ENCODE measurements around the gene TARM1.
"Not testable (repeated sequence)": the region's sequence is repeated elsewhere in the genome, so short reads cannot be mapped to it uniquely, and the experiment has no call there.

TARM1 gene

DNA sequence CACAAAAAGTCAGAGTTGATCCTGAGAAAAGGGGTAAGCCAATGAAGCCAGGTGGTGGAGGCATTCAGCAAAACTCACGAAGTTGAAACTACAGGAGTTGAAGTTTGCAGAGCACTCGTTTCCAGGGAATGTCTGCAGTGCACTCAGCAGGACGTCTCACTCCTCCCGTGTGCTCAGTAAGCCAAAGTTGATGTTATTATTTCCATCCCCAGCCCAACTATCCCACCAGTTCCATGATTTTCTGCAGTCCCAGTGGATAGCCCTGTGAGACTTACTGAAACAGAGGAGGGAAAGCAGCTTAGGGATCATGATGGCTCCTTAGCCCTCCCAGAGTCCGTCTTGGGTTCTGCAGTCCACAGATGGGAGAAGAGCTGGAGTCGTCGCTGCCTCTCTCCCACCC, at the start of gene TARM1:
Gene TARM1, minus strand, starts transcription at position 334 of the 400 bp plus-strand sequence. Its CDS starts 25 bp downstream, at position 309.
- DNase-seq: no peak

DNA sequence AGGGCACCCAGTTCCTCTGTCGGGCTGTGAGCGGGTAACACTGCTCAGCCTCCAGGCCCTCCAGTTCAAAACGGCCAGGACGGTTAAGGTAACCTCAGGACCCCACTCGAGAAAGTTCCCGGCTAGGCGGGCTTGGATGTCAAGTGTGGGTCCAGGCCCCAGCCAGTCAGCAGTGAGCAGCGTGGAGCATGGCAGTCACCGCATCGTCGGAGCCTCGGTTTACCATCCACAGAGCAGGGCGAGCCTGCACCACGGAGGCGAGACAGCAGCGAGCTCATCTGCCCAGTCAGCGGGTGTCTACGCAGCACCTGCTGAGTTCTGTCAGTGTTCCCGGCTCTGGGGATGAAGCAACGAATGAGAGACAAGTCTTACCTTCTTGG, 48.4 kb upstream of the TARM1 start:
- DNase-seq: no peak

DNA sequence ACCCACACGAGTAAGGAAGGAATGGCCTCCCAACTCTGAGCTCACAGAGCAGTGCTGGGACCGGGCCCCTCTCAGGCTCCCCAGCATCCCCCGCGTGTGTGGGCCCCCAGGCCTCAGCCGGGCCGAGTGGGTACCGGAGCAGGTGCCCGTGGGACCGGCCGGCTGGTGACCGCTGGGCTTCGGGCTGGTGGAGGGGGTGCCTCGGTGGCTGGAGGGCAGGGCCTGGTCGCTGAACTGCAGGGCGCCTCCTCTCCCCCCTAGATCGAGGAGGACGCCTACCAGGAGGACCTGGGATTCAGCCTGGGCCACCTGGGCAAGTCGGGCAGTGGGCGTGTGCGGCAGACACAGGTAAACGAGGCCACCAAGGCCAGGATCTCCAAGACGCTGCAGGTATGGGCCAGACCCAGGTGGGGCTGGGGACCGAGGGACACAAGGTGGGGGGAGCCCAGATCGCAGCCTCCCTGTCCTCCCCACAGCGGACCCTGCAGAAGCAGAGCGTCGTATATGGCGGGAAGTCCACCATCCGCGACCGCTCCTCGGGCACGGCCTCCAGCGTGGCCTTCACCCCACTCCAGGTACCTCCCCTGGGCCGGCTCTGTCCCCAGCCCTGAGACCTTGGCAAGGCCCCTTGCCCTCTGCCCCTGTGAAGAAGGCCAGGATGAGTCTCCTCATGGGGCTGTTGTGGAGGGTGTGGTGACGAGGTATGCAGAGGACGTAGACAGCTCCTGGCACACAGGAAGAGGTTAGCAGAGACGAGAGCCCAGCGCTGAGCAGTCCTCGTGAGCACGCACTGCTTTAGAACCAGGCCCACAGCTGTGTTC, 47.8 kb upstream of the TARM1 start:
- DNase-seq: no peak

DNA sequence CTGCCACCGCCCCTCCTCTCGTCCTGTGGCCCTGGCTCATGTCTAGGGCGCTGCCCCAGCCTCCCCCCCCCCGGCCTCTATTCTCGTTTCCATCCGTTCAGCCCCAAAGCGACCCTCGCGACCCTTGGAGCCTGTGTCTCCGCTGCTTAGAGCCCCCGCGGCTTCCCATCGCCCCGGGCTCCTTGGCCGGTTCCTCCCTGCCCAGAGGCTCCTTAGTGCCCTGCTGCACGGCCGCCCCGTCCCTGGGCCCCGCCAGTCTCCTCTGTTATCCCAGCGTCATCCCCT, 47.2 kb upstream of the TARM1 start:
- no peak for DNase-seq

DNA sequence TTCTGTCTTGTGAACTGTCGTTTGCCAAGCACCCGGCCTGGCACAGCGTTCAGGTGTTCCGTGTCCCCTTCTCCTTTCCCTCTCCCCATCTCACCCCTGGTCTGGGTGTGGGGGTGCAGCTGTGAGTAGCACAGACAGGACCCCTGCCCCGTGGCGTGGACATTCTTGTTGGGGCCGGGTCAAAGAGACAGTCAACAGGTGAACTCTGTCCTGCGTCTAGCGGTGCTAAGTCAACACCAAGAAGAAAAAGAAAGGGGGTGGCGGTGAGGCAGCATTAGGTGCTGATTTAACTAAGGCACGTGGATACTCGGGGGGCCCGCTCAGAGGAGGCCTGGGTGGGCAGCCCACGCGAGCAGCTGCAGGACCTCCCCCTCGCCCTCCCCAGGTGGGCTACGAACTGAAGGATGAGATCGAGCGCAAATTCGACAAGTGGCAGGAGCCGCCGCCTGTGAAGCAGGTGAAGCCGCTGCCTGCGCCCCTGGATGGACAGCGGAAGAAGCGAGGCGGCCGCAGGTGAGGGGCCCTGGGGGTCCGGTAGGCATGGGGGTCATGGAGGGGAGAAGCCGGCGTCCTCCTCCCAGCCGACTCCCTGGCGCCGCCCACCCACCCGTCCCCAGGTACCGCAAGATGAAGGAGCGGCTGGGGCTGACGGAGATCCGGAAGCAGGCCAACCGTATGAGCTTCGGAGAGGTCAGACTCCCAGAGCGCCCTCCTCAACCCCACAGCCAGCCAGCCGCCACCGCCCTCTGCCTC, 46.7 kb upstream of the TARM1 start:
- no peak for DNase-seq

DNA sequence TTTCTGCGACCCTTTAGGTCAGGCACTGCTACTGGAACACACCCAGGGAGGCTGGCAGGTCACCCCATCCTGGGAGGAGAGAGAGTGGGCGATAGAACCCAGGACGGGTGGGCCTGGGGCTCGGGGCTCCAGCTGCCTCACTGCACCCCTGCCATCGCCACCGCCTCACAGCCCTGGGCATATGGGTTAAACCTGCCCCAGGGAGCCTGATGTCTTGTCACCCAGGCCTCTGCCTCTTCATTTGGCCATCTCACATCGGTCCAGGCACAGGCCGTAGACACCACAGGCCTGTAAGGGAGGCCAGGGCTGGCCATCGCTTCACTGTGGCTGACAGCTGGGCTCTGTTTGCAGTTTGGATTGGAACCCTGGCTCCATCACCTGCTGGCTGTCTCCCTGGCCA, 44.5 kb upstream of the TARM1 start:
- DNase-seq: no peak

DNA sequence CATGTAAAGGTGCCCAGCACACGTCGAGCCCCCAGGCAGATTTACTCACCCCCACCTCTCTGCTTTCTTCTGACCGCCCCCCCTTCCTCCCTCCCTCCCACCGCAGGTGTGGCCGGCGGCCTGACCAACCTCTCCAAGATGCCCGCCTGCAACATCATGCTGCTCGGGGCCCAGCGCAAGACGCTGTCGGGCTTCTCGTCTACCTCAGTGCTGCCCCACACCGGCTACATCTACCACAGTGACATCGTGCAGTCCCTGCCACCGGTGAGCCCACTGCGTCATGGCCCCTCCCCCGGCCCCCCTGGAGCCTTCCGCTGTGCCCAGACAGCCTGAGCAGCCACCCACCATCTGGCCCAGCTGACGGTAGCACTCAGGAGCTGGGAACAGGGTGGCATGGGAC, 43.2 kb upstream of the TARM1 start:
- no peak for DNase-seq

DNA sequence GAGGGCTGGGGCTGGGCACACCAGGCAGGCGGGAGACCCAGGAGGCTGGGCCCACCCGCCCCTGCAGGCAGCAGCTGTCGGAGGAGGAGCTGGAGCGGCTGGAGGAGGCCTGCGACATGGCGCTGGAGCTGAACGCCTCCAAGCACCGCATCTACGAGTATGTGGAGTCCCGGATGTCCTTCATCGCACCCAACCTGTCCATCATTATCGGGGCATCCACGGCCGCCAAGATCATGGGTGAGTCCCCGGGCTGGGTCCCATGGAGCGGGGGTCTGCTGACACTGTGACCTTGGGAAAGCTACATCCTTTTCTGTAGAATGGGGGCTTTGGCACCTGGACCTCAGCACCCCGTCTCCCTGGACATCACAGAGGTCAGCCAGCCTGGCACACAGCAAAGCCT, 42.5 kb upstream of the TARM1 start:
- no peak for DNase-seq

DNA sequence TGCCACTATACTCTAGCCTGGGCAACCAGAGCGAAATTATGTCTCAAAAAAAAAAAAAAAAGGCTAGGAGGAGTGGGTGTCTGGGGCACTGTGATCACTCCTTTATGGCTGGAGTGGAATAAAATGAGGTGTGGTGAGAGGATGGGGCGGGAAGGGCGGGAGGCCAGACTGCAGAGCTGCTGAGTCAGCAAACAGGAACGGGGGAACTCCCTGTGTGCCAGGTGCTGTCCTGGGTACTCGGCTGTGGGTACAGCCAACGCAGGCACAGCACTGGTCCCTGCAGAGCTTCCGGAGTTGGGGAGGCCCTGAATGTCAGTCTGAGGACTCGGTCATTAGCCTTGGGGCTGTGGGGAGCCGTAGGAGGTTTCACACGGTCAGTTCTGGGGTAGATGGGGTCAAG, 40.1 kb upstream of the TARM1 start:
- no peak for DNase-seq

DNA sequence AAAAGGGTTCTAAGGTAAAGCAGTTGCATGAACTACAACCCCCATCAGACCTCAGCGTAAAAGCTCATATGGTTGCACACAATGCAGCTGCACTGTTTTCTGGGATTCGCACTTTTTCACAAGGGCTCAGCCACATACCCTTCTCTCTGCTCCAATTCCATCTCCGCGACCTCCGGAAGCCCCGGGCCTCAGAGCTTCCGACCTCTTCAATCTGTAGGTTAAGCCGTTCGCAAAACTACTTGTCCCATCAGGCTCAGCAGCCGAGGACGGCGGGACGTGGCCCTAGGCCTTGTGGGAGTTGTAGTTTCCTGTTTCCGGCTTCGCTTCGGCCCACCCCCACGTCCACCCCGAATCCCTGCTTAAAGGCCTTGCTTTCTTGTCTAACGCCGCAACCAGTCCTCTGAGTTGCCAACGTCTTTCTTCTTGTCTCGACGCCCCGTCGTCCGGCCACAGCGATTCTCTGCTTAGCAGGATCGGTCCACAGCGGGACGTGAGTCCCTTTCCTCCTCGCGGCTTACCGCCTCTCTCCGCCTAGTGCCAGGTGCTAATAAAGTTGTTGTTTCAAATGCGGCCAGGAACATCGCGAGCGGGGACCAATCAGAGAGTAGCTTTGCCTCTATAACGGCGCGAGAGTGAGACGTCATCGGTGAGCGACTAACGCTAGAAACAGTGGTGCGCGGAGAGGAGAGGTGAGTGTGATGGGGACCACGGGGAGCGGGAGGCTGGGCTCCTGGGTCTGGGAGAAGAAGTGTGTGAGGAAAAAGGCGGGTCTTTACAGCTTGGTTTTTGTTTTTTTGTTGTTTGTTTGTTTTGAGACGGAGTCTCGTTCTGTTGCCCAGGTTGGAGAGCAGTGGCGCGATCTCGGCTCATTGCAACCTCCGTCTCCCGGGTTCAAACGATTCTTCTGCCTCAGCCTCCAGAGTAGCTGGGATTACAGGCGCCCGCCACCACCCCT, 34.2 kb upstream of the TARM1 start, which contains the start of the genes PRPF31 and TFPT:
Gene PRPF31, plus strand, starts transcription at position 646 of the 955 bp plus-strand sequence. CDS start 2,525 bp downstream, outside the sequence.
Gene TFPT, minus strand, starts transcription at position 549 of the 955 bp plus-strand sequence. Its CDS starts 388 bp downstream, at position 161.
- DNase-seq: peak; percentile 99

DNA sequence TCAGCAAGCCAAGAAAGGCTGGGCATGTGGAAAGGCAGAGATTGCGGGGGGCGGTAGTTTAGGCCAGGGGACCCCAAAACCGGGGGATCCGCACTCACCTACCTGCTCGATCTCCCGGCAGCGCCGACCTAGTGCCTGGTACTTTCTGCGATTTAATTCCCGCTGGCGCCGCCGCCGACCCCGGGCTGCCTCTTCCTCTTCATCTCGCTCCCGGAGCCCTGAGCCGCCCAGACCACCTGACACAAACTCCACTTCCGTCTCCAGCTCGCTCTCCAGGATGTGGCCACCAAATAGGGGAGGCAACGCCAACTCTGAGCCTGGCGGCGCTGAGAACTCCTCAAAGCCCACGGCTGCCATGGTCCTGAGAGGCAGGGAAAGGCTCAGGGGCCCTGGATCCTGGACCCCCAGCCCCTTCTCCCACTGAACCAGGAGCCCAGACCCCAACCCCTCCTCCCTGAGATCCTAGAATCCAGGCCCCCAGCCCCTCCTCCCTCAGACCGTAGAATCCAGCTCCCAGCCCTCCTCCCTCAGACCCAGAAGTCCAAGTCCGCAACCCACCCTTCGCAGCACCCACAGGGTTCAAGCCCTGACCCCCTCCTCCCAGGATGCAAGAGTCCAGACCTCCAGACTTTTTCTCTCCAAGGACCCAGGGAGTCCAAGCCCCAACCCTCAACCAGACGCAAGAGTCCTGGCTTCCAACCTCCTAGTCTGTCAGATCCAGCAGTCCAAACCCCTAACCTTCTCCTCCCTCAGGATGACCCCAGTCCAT, 33.4 kb upstream of the TARM1 start:
- DNase-seq: no peak

DNA sequence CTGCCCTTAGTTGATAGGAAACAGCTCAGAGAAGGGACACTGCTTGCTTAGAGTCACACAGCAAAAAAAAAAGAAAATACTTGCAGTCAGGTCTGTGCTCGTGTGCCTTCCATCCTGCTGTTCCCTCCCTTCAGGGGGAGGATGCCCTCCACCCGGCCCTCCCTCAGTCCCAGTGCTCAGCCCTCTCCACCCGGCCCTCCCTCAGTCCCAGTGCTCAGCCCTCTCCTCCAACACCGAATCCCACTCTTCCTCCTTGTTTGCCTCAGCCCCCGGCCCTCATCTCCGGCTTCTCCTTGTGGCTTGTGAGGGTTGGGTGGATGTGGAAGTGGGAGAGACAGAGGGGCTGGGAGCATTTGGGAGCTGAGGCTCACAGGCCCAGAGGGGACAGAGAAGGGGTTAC, 28.5 kb upstream of the TARM1 start:
- no peak for DNase-seq

DNA sequence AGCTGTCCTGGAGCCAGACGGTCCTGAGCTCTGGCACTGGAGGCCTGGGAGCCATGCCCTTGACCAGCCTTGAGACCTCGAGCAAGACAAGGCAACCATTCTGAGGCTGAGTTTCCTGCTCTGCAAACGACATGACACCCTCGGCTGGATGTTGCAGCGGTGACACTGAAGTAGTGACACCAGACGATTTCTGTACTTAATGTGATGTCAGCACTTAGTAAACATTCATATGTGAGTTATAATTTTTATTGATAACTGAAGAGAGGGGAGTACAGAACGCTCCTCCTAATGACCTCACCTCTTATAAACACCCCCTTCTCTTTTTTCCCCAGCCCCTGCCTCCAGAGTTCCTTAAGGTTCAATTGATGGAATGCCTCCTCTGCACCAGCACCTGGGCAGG, 27.3 kb upstream of the TARM1 start:
- DNase-seq: no peak

DNA sequence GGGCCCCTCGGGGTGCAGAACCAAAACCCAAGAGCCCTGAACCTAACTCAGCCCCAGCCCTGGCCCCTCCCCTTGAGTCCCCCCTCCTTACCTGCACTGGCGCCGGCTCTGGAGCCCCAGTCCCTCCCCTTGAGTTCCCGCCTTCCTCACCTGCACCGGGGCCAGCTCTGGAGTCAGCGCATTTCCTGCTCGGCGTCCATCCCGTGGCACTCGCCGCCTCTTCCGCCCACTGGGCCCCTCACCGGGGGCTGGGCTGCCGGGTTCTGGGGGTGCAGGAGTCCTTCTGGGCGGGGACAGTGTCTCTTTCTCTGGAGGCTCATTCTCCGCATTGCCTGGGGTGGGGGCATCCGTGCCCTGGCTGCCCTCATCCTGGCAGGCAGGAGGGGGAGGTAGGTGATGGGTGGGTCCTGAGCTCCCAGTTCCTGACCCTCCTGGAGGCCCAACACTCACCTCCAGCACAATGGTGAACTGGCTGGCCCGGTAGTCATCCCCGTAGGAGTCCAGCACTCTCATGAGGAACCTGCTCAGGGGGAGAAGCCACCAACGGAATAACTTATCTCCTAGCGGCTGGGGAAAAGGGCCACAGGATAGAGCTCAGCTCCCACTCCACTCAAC, 26.8 kb upstream of the TARM1 start:
- no peak for DNase-seq

DNA sequence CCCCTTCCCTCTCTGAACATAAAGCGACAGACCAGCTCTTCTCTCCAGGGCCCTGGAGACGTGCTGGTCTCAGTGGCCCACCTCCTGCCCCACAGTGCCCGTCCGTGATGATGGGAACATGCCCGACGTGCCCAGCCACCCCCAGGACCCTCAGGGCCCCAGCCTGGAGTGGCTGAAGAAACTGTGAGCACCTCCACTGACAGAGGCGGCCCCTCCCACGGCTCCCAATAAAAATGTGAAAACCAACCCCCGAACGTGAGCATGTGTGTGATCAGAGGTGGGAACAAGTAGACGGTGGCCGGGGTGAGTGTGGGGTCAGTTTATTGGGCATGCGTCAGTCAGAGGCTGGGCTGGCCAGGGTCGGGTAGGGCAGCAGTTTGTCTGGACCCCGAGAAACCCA, 25.6 kb upstream of the TARM1 start:
- no peak for DNase-seq

DNA sequence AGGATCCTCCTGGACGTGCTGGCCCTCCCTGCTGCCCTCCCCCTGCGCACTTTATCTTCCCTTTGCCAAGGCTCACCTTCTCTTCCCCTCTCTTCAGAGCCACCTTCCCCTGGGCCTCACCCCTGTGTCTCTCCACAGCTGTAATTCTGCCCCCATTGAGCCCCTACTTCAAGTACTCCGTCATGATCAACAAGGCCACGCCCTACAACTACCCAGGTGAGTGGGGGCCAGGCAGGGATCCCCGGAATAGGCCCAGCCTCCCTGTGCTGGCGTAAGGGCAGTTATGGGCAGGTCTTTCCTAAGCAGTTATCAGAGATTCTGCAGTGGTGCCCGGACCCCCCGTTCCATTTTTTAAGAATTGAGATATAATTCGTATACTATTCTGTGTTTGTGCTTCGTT, 24.6 kb upstream of the TARM1 start:
- no peak for DNase-seq

DNA sequence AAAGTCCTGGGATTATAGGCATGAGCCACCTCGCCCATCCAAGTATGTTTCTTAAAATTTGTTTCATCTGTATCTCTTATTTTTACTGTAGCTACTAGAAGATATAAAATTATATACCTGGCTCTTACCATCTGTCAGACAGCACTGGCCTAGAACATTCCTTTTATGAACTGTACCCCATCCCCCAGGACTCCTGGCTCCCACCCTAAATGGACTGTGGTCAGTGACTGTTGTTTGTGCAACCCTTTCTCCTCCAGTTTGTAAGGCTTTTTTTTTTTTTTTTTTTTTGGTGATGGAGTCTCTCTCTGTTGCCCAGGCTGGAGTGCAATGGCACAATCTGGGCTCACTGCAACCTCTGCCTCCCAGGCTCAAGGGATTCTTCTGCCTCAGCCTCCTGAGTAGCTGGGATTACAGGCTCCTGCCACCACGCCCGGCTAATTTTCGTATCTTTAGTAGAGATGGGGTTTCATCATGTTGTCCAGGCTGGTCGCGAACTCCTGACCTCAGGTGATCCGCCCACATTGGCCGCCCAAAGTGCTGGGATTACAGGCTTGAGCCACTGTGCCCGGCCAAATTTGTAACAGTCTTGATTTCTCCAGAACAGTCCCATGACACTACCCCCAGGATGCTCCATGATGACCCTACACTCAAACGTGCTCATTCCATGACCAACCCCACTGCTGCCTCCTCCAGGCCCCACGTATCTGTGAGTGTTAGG, 24.0 kb upstream of the TARM1 start:
- DNase-seq: no peak

DNA sequence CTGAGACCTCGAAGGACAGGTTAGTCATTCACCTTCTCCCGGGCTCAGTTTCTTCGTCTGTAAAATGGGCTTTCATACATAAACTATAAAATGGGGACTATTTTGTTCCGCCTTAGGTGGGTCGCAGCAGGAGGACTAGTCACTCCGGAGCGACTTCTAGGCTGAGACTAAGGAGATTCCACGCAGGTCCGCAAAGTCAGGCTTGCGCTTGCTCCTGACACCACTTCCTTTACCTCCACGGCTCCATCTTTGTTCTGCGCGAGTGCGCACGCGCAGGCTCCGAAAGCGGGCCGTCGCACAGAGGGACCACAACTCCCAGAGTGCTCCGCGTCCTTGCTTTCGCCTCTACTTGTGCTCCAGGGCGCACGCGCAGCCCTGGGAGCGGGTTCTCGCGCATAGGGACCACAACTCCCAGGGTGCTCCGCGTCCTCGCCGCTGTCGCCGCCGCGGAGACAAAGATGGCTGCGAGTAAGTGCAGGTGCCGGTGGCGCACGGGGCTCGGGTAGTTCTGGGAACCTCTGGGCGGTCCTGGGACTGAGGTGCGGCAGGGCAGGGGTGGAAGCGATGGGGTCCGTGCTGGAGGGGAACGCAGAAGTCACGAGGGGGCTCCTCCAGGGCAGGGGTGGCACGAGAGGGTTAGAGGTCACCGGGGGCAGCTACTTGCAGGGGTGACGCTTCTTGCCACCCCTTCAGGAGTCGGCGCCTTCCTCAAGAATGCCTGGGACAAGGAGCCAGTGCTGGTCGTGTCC, 21.4 kb upstream of the TARM1 start, which contains the start of gene NDUFA3:
Gene NDUFA3, plus strand, starts transcription at position 435 of the 749 bp plus-strand sequence. Its CDS starts 24 bp downstream, at position 459.
- peak; percentile 99 for DNase-seq

DNA sequence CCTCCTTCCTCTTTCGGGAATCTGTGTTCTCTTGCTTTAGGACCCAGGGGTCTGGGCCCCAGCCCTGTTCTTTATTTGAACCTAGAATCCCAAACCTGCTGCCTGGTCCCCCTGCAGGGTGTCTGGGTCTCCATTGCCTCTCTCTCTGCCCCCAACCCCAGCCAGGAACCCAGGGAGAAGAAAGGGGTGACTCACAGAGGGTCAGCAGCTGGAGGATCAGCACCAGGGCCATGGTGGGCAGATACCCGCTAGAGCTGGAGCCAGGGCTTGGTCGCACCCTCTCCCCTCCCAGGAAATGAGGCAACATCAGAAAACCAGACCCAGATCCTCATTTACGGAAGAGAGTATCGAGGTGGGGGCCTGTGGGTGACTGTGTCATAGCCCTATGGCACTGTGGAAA, 19.4 kb upstream of the TARM1 start, which contains the start of gene OSCAR:
Gene OSCAR, minus strand, starts transcription at position 243 of the 400 bp plus-strand sequence. Its CDS starts 11 bp downstream, at position 232.
- DNase-seq: no peak

DNA sequence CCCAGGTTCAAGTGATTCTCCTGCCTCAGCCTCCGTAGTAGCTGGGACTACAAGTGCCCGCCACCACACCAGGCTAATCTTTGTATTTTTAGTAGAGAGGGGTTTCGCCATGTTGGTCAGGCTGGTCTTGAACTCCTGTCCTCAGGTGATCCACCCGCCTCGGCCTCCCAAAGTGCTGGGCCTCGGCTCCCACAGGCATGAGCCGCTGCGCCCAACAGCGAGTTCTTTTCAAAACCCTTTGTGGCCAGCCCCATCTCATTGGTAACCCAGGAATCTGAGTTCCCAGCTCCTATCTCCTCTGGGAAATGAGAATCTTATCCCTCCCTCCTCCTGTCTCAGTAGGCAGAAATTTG, 18.7 kb upstream of the TARM1 start:
- not testable (repeated sequence) for DNase-seq

All from RPMI8226 (cell line).